IMR-90 (cell line): ENCODE measurements around the gene CABP4. TPM values are rescaled to one million over a fixed set of nuclear protein-coding genes. Genes with fewer than 3 reads are reported as not detected.

Experiments used
- ATAC-seq: fragments of 200-7000 bp; cut with Tn5 transposase; 2 replicates; pipeline ENCODE4 v1.9.1; 2020; ENCODE audit warnings: low read depth, mild to moderate bottlenecking, moderate library complexity
- BruUV-seq: library from RNA; stranded (reverse); fragments of 400-500 nt; replicated peaks from 2 replicates; lab custom pipeline; 2021; lab: Mats Ljungman, UMichigan
- CTCF ChIA-PET: fragments of 300-600 bp; formaldehyde crosslinking; extraction: SDS; loops from one replicate; lab custom pipeline; 2021; ENCODE audit warnings: antibody characterized with exemption; lab: Yijun Ruan, JAX
- POLR2A ChIA-PET: fragments of 300-600 bp; sonication (Branson Sonifier 250); formaldehyde crosslinking; loops from one replicate; lab custom pipeline; 2022; ENCODE audit warnings: antibody characterized with exemption; ENCODE audit not compliant: unreplicated experiment; lab: Charles Lee
- DNase-seq: peaks from one replicate; pipeline ENCODE4 v3.0.0; 2013
- H2AFZ ChIP-seq: replicated peaks from 2 replicates; pipeline ENCODE3; 2013; ENCODE audit warnings: low read length, mild to moderate bottlenecking; ENCODE audit not compliant: poor library complexity
- H2AK5ac ChIP-seq: 2 replicates; pipeline ENCODE4 v1.6.1; 2013; ENCODE audit warnings: low read depth, low read length, inconsistent platforms
- H2AK9ac ChIP-seq: replicated peaks from 2 replicates; pipeline ENCODE3; 2013; ENCODE audit warnings: mild to moderate bottlenecking, low read depth, low read length, moderate library complexity; ENCODE audit not compliant: poor library complexity
- H2BK120ac ChIP-seq: 2 replicates; pipeline ENCODE4 v1.6.1; 2013; ENCODE audit warnings: low read depth, low read length, inconsistent platforms
- H2BK15ac ChIP-seq: 3 replicates; pipeline ENCODE4 v1.6.1; 2013; ENCODE audit warnings: low read depth, low read length, inconsistent platforms
- H2BK20ac ChIP-seq: 2 replicates; pipeline ENCODE4 v1.6.1; 2013; ENCODE audit warnings: low read depth, mild to moderate bottlenecking, inconsistent platforms, low read length, moderate library complexity
- H2BK5ac ChIP-seq: 2 replicates; pipeline ENCODE4 v1.6.1; 2013; ENCODE audit warnings: mild to moderate bottlenecking, low read depth, low read length, inconsistent platforms; ENCODE audit not compliant: poor library complexity, severe bottlenecking
- H3K14ac ChIP-seq: replicated peaks from 2 replicates; pipeline ENCODE4 v1.6.1; 2013; ENCODE audit warnings: low read depth, low read length, inconsistent platforms
- H3K18ac ChIP-seq: 2 replicates; pipeline ENCODE4 v1.6.1; 2013; ENCODE audit warnings: low read depth, low read length, control low read depth
- H3K23ac ChIP-seq: 2 replicates; pipeline ENCODE4 v1.6.1; 2013; ENCODE audit warnings: low read depth, low read length, inconsistent platforms
- H3K27ac ChIP-seq: 2 replicates; pipeline ENCODE4 v1.5.1; 2013; ENCODE audit warnings: mild to moderate bottlenecking, control low read depth, low read length; ENCODE audit not compliant: insufficient read depth
- H3K27me3 ChIP-seq: 2 replicates; pipeline ENCODE4 v1.6.1; 2013; ENCODE audit warnings: low read length; ENCODE audit not compliant: control insufficient read depth, insufficient read depth
- H3K36me3 ChIP-seq: 2 replicates; pipeline ENCODE4 v1.6.1; 2013; ENCODE audit warnings: low read length, mixed read lengths; ENCODE audit not compliant: control insufficient read depth, insufficient read depth
- H3K4ac ChIP-seq: 2 replicates; pipeline ENCODE4 v1.6.1; 2013; ENCODE audit warnings: low read depth, low read length, inconsistent platforms
- H3K4me1 ChIP-seq: 2 replicates; pipeline ENCODE4 v1.6.1; 2013; ENCODE audit warnings: low read length, mixed read lengths; ENCODE audit not compliant: control insufficient read depth, insufficient read depth
- H3K4me2 ChIP-seq: 2 replicates; pipeline ENCODE4 v1.6.1; 2013; ENCODE audit warnings: low read depth, mild to moderate bottlenecking, control low read depth, low read length, moderate library complexity
- H3K4me3 ChIP-seq: 2 replicates; pipeline ENCODE4 v1.5.1; 2013; ENCODE audit warnings: low read depth, mild to moderate bottlenecking, control low read depth, low read length, moderate library complexity; ENCODE audit not compliant: insufficient read depth
- H3K56ac ChIP-seq: 2 replicates; pipeline ENCODE4 v1.6.1; 2013; ENCODE audit warnings: low read length, inconsistent platforms; ENCODE audit not compliant: insufficient read depth; ENCODE audit errors: extremely low read depth
- H3K79me1 ChIP-seq, 2 experiments: 2 replicates each; pipeline ENCODE4 v1.6.1; 2013; ENCODE audit warnings: low read length in 2 of 2, inconsistent platforms in 1 of 2, low read depth in 1 of 2
- H3K9ac ChIP-seq: 2 replicates; pipeline ENCODE4 v1.6.1; 2013; ENCODE audit warnings: low read depth, low read length, control low read depth
- H3K9me1 ChIP-seq: 2 replicates; pipeline ENCODE4 v1.6.1; 2013; ENCODE audit warnings: low read length, inconsistent platforms; ENCODE audit not compliant: insufficient read depth
- H3K9me3 ChIP-seq: 2 replicates; pipeline ENCODE4 v1.6.1; 2013; ENCODE audit warnings: low read length; ENCODE audit not compliant: control insufficient read depth, insufficient read depth
- H4K20me1 ChIP-seq: 2 replicates; pipeline ENCODE4 v1.6.1; 2013; ENCODE audit warnings: low read length, inconsistent platforms; ENCODE audit not compliant: insufficient read depth
- H4K5ac ChIP-seq: 2 replicates; pipeline ENCODE4 v1.6.1; 2013; ENCODE audit warnings: mild to moderate bottlenecking, low read depth, low read length, control low read depth
- H4K8ac ChIP-seq, 2 experiments: 2 replicates each; pipeline ENCODE4 v1.6.1; 2013; ENCODE audit warnings: low read depth in 2 of 2, low read length in 2 of 2, control low read depth in 1 of 2, inconsistent platforms in 1 of 2
- H4K91ac ChIP-seq: 2 replicates; pipeline ENCODE4 v1.6.1; 2013; ENCODE audit warnings: low read depth, low read length, inconsistent platforms; ENCODE audit not compliant: insufficient read depth
- CEBPB ChIP-seq: IDR thresholded peaks from 2 replicates; pipeline ENCODE4 v1.6.1; 2012; ENCODE audit warnings: low read depth, low read length, improper control_type of control experiment
- FOS ChIP-seq: fragments of 150-350 bp; IDR thresholded peaks from 2 replicates; pipeline ENCODE4 v1.6.1; 2016; ENCODE audit warnings: low read depth, low read length
- NFE2L2 ChIP-seq: fragments of 150-350 bp; IDR thresholded peaks from 2 replicates; pipeline ENCODE4 v1.6.1; 2016; ENCODE audit warnings: low read depth, mild to moderate bottlenecking, low read length
- RAD21 ChIP-seq: IDR thresholded peaks from 2 replicates; pipeline ENCODE4 v1.6.1; 2012; ENCODE audit warnings: low read length, improper control_type of control experiment
- RCOR1 ChIP-seq: IDR thresholded peaks from 2 replicates; pipeline ENCODE4 v1.6.1; 2012; ENCODE audit warnings: mild to moderate bottlenecking, low read length, improper control_type of control experiment; ENCODE audit not compliant: insufficient replicate concordance
- RFX5 ChIP-seq: IDR thresholded peaks from 2 replicates; pipeline ENCODE4 v1.8.0; 2012; ENCODE audit warnings: low read depth, mild to moderate bottlenecking, low read length, moderate library complexity
- SMC3 ChIP-seq: fragments of 150-350 bp; IDR thresholded peaks from 2 replicates; pipeline ENCODE4 v1.6.1; 2016; ENCODE audit warnings: low read depth, mild to moderate bottlenecking, antibody characterized with exemption, low read length, moderate library complexity
- WGBS, 2 experiments: methylation state at CpG; one replicate each; pipeline versions ENCODE4 v1.1.5 to v1.1.7; 2013; ENCODE audit warnings: missing lambda C conversion rate in 2 of 2; ENCODE audit not compliant: insufficient read length in 1 of 2; ENCODE audit errors: extremely low coverage in 2 of 2; 5-methylcytosine and 5-hydroxymethylcytosine counted together
- dilution Hi-C: fragments of 300-500 bp; cut with HindIII; formaldehyde crosslinking; loops from one replicate; pipeline ENCODE4 v1.14.3; 2018; ENCODE audit warnings: low sequenced_read_pairs; ENCODE audit not compliant: unreplicated experiment
- in situ Hi-C: fragments of 300-500 bp; cut with MboI; formaldehyde crosslinking; loops from 3 replicates; pipeline ENCODE4 v1.14.3; 2019; ENCODE audit warnings: low sequenced_read_pairs, inconsistent platforms, mixed read lengths
- intact Hi-C: fragments of 100-400 bp; cut with micrococcal nuclease; formaldehyde crosslinking; loops from 2 replicates; pipeline ENCODE4 v1.10.0; 2022
- polyA plus RNA-seq, 3 experiments: library from polyadenylated mRNA; depleted of rRNA; stranded (reverse); fragments of >200 nt; gene quantifications; 2 replicates each; pipeline ENCODE4 v1.2.3, GENCODE V29; 2012; ENCODE audit warnings: low replicate concordance in 1 of 3
- total RNA-seq: library from RNA; depleted of rRNA; stranded (reverse); fragments of >200 nt; gene quantifications from 2 replicates; pipeline ENCODE4 v1.2.3, GENCODE V29; 2012
- TF ChIP-seq, protein P1 (sequence below): fragments of 150-350 bp; IDR thresholded peaks from 2 replicates; pipeline ENCODE4 v1.6.1; 2016; ENCODE audit warnings: low read depth, mild to moderate bottlenecking, low read length, moderate library complexity, borderline replicate concordance
- TF ChIP-seq, protein P2 (sequence below): conservative IDR thresholded peaks from 2 replicates; pipeline ENCODE4 v1.5.1; 2012; ENCODE audit warnings: mild to moderate bottlenecking, low read depth, low read length, improper control_type of control experiment

The CABP4 gene
- total and polyA plus RNA-seq, 2 of the 4 experiments (the other 2 are of a cell fraction): not detected

DNA sequence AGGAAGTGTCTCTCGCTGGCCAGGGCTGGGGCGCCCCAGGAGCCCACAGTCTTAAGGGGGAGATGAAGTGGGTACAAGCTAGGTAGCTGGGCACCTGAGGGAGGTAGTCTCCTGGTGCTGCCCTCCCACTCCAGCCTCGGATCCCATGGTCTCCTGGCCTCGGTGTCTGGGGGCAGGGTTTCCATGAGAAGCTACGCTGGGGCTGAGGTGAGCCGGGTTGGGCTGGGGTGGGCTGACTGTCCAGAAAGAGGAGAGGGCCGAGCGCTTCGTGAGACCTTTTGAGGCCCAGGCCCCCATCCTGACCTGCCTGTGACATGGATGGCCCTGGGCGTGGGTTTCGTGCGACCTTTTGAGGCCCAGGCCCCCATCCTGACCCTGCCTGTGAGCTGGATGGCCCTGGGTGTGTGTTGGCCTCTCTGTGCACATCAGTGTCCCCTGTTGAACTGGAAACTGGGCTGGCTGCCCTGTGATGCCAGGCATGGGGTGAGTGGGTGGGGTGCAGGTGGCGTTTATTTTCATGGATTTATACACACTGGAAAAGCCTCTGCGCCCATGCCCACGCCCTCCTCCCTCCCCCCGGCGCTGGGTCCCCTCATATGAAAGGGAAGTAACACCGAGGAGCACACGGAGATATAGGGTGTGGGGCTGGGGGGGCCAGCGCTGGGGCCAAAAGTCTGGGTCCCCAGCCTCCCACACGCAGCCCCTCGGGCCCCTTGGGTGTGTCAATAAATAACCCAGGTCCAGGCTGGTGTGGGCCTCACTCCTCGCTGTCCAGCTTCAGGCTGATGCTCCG is 36.3 kb downstream of the CABP4 start (continued):
- TF ChIP-seq, protein P1, sequence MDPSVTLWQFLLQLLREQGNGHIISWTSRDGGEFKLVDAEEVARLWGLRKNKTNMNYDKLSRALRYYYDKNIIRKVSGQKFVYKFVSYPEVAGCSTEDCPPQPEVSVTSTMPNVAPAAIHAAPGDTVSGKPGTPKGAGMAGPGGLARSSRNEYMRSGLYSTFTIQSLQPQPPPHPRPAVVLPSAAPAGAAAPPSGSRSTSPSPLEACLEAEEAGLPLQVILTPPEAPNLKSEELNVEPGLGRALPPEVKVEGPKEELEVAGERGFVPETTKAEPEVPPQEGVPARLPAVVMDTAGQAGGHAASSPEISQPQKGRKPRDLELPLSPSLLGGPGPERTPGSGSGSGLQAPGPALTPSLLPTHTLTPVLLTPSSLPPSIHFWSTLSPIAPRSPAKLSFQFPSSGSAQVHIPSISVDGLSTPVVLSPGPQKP: no peak

DNA sequence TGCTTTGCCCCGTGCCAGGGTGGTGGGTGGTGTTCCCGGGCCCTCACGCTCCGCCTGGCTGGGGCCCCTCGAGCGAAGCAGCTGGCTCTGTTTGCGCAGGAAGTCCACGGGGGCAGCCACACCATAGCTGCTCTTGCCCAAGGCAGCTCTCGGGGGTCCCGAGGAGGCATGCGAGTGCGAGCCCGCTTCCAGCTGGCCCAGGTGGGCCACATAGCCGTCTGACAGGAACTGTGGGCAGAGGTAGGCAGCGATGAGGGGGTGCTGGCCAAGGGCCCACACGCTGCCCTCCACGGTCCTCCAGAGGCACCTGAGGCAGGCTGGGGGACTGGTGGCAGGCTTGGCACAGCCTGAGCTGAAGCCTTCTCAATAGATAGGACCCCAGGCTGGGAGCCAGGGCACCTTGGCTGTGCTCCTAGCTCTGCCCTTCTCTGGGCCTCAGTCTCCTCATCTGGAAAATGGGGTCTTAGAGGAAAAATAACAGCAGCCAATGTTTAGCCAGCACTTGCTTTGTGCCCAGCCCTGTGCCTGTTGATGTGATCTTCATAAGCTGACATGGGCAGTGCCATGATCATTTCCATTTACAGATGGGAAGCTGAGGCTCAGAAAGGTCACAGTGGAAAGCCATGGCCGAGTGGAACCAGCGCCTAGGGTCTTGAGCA is 37.0 kb downstream of the CABP4 start:
- BruUV-seq: no TSS peak
- Histone ChIP-seq H3K18ac (no peak overlapping the region), H4K20me1 (no peaks in the 10 kb centered on the region; the same call in 1 of the 2 replicates), H4K91ac (no peak overlapping the region), H2AK9ac (no peak overlapping the region), H3K4me3 (no peak overlapping the region), H3K23ac (no peak overlapping the region), H2AK5ac (no peak overlapping the region), H4K5ac (no peak overlapping the region), H3K14ac (no peak overlapping the region), H2BK20ac (no peak overlapping the region), H3K27ac (no peak overlapping the region), H2BK15ac (no peak overlapping the region), H3K9ac (no peak overlapping the region), H3K36me3 (peaks cover 55% of the 10 kb centered on the region), H3K56ac (no peak overlapping the region), H3K4ac (no peak overlapping the region), H2AFZ (no peak overlapping the region), H3K4me2 (no peak overlapping the region), H3K9me3 (no peaks in the 10 kb centered on the region), H2BK120ac (no peak overlapping the region), H2BK5ac (no peak overlapping the region), H3K79me1 (no peaks in the 10 kb centered on the region), H3K4me1 (no peaks in the 10 kb centered on the region), H4K8ac (no peak overlapping the region), H3K27me3 (no peaks in the 10 kb centered on the region), H3K9me1 (peaks cover 4% of the 10 kb centered on the region; the same call in 1 of the 2 replicates)
- TF ChIP-seq SMC3: no peak
- TF ChIP-seq NFE2L2: no peak
- TF ChIP-seq CEBPB: no peak
- TF ChIP-seq RAD21: no peak
- TF ChIP-seq FOS: no peak
- TF ChIP-seq RCOR1: no peak
- no peak for TF ChIP-seq RFX5
- TF ChIP-seq, protein P2, sequence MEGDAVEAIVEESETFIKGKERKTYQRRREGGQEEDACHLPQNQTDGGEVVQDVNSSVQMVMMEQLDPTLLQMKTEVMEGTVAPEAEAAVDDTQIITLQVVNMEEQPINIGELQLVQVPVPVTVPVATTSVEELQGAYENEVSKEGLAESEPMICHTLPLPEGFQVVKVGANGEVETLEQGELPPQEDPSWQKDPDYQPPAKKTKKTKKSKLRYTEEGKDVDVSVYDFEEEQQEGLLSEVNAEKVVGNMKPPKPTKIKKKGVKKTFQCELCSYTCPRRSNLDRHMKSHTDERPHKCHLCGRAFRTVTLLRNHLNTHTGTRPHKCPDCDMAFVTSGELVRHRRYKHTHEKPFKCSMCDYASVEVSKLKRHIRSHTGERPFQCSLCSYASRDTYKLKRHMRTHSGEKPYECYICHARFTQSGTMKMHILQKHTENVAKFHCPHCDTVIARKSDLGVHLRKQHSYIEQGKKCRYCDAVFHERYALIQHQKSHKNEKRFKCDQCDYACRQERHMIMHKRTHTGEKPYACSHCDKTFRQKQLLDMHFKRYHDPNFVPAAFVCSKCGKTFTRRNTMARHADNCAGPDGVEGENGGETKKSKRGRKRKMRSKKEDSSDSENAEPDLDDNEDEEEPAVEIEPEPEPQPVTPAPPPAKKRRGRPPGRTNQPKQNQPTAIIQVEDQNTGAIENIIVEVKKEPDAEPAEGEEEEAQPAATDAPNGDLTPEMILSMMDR: no peak
- dilution Hi-C loops (no loop called here), in situ Hi-C loops (no loop called here), intact Hi-C loops (no loop called here)
- WGBS, 2 experiments: 85% methylated on average over 7 of the region's 19 CpGs; no CpG with 5 or more reads in 1 of the 2 experiments
- no peak for DNase-seq
- no peak for ATAC-seq
- CTCF ChIA-PET: no interaction called here
- POLR2A ChIA-PET: no interaction called here
